HUES48 (cell line): ENCODE measurements around the gene SPPL2B.
"Not testable (repeated sequence)": the region's sequence is repeated elsewhere in the genome, so short reads cannot be mapped to it uniquely, and the experiment has no call there.

Experiments
- H3K27ac ChIP-seq: one replicate; pipeline ENCODE4 v1.7.0; 2013; ENCODE audit warnings: low read depth, low read length, inconsistent platforms
- H3K27me3 ChIP-seq: 2 replicates; pipeline ENCODE4 v1.6.1; 2013; ENCODE audit warnings: mild to moderate bottlenecking, low read length; ENCODE audit not compliant: control insufficient read depth, insufficient read depth
- H3K36me3 ChIP-seq: 2 replicates; pipeline ENCODE4 v1.6.1; 2013; ENCODE audit warnings: low read length; ENCODE audit not compliant: control insufficient read depth, insufficient read depth
- H3K4me1 ChIP-seq: 2 replicates; pipeline ENCODE4 v1.6.1; 2013; ENCODE audit warnings: mild to moderate bottlenecking, low read length; ENCODE audit not compliant: control insufficient read depth, insufficient read depth
- H3K4me3 ChIP-seq: 2 replicates; pipeline ENCODE4 v1.5.1; 2013; ENCODE audit warnings: mild to moderate bottlenecking, low read depth, low read length
- H3K9ac ChIP-seq: 2 replicates; pipeline ENCODE4 v1.6.1; 2013; ENCODE audit warnings: mild to moderate bottlenecking, low read depth, low read length, moderate library complexity
- H3K9me3 ChIP-seq: 2 replicates; pipeline ENCODE4 v1.6.1; 2013; ENCODE audit warnings: low read length; ENCODE audit not compliant: control insufficient read depth, insufficient read depth

The SPPL2B gene

GRCh38 chr19:2339644-2340310 is 11.3 kb downstream of the SPPL2B start:
- no peak overlapping the region for H3K4me3 ChIP-seq
- H3K36me3 ChIP-seq = peaks cover 34% of the 10 kb centered on the region
- H3K27ac ChIP-seq = no peak overlapping the region
- H3K4me1 ChIP-seq = no peaks in the 10 kb centered on the region
- no peaks in the 10 kb centered on the region for H3K27me3 ChIP-seq
- no peak overlapping the region for H3K9ac ChIP-seq
- no peaks in the 10 kb centered on the region for H3K9me3 ChIP-seq

- Histone ChIP-seq H3K9ac (no peak overlapping the region), H3K36me3 (peaks cover 35% of the 10 kb centered on the region), H3K4me1 (no peaks in the 10 kb centered on the region), H3K4me3 (no peak overlapping the region), H3K27me3 (no peaks in the 10 kb centered on the region), H3K9me3 (no peaks in the 10 kb centered on the region), H3K27ac (no peak overlapping the region)
These were observed 12.2 kb downstream of the SPPL2B start for GRCh38 chr19:2340496-2341243.

- Histone ChIP-seq H3K27ac (no peak overlapping the region), H3K4me1 (no peaks in the 10 kb centered on the region), H3K36me3 (peaks cover 35% of the 10 kb centered on the region), H3K27me3 (no peaks in the 10 kb centered on the region), H3K9ac (no peak overlapping the region), H3K4me3 (no peak overlapping the region), H3K9me3 (no peaks in the 10 kb centered on the region)
These were observed 12.8 kb downstream of the SPPL2B start for GRCh38 chr19:2341244-2341751.

GRCh38 chr19:2341982-2342381 is 13.5 kb downstream of the SPPL2B start:
- Histone ChIP-seq H3K27me3 (no peaks in the 10 kb centered on the region), H3K9me3 (no peaks in the 10 kb centered on the region), H3K4me1 (no peaks in the 10 kb centered on the region), H3K9ac (no peak overlapping the region), H3K4me3 (no peak overlapping the region), H3K27ac (no peak overlapping the region), H3K36me3 (peaks cover 38% of the 10 kb centered on the region)

- Histone ChIP-seq H3K4me3 (no peak overlapping the region), H3K4me1 (no peaks in the 10 kb centered on the region), H3K27ac (no peak overlapping the region), H3K36me3 (peaks cover 38% of the 10 kb centered on the region), H3K27me3 (no peaks in the 10 kb centered on the region), H3K9ac (no peak overlapping the region), H3K9me3 (no peaks in the 10 kb centered on the region)
These were observed 14.3 kb downstream of the SPPL2B start for GRCh38 chr19:2342656-2343288.

GRCh38 chr19:2343289-2343982 is 15.0 kb downstream of the SPPL2B start:
- no peak overlapping the region for H3K9ac ChIP-seq
- peaks cover 38% of the 10 kb centered on the region for H3K36me3 ChIP-seq
- H3K4me3 ChIP-seq = no peak overlapping the region

GRCh38 chr19:2344381-2344870 is 15.9 kb downstream of the SPPL2B start:
- no peaks in the 10 kb centered on the region for H3K4me1 ChIP-seq
- no peak overlapping the region for H3K9ac ChIP-seq
- no peaks in the 10 kb centered on the region for H3K9me3 ChIP-seq
- H3K27me3 ChIP-seq = no peaks in the 10 kb centered on the region
- H3K27ac ChIP-seq = no peak overlapping the region
- H3K36me3 ChIP-seq = peaks cover 32% of the 10 kb centered on the region
- H3K4me3 ChIP-seq = no peak overlapping the region

More at GRCh38 chr19:2343289-2343982, 15.0 kb downstream of the SPPL2B start:
- Histone ChIP-seq H3K27ac (no peak overlapping the region), H3K27me3 (no peaks in the 10 kb centered on the region), H3K4me1 (no peaks in the 10 kb centered on the region), H3K9me3 (no peaks in the 10 kb centered on the region)

- no peaks in the 10 kb centered on the region for H3K4me1 ChIP-seq
- H3K27me3 ChIP-seq = no peaks in the 10 kb centered on the region
- no peak overlapping the region for H3K27ac ChIP-seq
- no peak overlapping the region for H3K4me3 ChIP-seq
- H3K9me3 ChIP-seq = no peaks in the 10 kb centered on the region
- peaks cover 28% of the 10 kb centered on the region for H3K36me3 ChIP-seq
- H3K9ac ChIP-seq = no peak overlapping the region
These were observed 16.6 kb downstream of the SPPL2B start for GRCh38 chr19:2345076-2345475.

- no peak overlapping the region for H3K9ac ChIP-seq
- H3K27me3 ChIP-seq = no peaks in the 10 kb centered on the region
- no peak overlapping the region for H3K4me3 ChIP-seq
- no peak overlapping the region for H3K27ac ChIP-seq
- H3K36me3 ChIP-seq = peaks cover 19% of the 10 kb centered on the region
- H3K9me3 ChIP-seq = no peaks in the 10 kb centered on the region
- no peaks in the 10 kb centered on the region for H3K4me1 ChIP-seq
These were observed 17.5 kb downstream of the SPPL2B start for GRCh38 chr19:2345794-2346663.

- not testable (repeated sequence) for H3K9me3 ChIP-seq, H3K27me3 ChIP-seq, H3K36me3 ChIP-seq, H3K4me3 ChIP-seq, H3K27ac ChIP-seq, H3K9ac ChIP-seq, H3K4me1 ChIP-seq
These were observed 21.3 kb downstream of the SPPL2B start for GRCh38 chr19:2349818-2350217.
